ENCODE data around the gene DGKQ.

DGKQ gene

DNA sequence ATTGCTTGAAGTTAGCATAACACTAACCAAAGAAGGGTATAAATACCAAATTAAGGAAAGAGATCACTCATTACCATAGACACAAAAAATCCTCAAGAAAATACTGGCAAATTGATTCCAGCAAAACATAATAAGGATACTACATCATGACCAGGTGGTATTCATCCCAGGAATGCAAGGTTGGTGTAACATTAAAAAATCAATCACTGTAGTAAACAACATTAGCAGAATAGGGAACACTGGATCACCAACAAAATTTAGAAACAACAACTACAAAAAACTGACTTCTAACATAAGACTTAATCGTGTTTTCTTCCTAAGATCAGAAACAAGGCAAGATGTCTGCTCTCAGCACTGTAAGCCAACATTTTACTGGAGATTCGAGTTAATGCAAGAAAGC, 55.4 kb downstream of the DGKQ start:
- no peak for TF ChIP-seq POLR2A (IDR thresholded peaks at IDR 0.05; ENCODE audit: low read depth, low read length)
- no peak for FAIRE-seq
- DNase-seq (ENCODE audit: insufficient read length, low spot score), result no peak

DNA sequence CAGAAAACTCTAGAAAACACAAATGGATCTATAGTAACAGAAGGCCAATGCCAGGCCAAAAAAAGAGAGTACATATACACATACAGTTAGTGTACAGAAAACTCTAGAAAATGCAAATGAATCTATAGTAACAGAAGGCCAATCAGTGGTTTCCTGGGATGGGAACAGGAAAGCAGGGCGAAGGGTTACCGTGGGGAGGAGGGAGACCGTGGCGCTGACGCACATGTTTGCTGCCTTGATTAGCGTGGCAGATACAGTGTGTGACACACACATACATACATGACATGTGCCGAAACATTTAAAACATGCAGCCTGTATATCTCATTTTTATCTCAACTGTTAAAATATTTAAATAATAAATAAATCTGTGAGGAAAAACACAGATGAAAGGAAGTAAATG, 55.9 kb downstream of the DGKQ start:
- FAIRE-seq (no peak), DNase-seq (ENCODE audit: insufficient read length, low spot score) (no peak)
- TF ChIP-seq POLR2A (IDR thresholded peaks at IDR 0.05; ENCODE audit: low read depth, low read length), result no peak

DNA sequence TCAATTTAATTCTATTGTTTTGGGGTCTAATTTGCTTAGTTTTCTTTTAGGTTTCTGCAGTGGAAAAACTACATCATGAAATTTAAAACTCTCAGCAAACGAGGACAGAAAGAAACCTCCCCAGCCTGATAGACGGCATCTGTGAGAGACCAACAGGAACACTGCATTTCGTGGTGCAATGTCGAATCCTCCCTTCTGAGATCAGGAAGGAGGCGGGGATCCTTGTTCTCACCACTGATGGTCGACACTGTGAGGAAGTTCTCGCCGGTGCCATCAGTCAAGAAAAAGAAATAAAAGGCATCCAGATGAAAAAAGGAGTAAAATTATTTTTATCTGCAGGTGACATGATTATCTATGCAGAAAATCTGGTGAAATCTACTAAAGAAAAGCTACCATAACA, 57.8 kb downstream of the DGKQ start:
- DNase-seq (ENCODE audit: insufficient read length, low spot score) (no peak), FAIRE-seq (no peak)
- TF ChIP-seq POLR2A (IDR thresholded peaks at IDR 0.05; ENCODE audit: low read depth, low read length), result no peak

DNA sequence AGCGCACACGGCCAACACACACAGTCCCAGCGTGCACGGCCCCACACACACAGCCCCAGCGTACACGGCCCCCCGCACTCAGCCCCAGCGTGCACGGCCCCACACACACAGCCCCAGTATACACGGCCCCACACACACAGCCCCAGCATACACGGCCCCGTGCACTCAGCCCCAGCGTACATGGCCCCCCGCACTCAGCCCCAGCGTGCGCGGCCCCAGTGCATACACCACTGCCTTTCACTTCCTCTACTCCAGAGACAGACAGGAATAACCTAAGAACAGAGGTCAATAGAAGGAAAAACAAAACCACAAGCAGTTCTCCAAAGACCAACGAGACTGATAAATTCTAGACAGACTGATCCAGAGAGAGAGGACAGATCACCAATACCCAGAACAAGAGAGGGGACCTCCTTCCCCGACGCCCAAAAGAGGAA, 58.3 kb downstream of the DGKQ start:
- no peak for TF ChIP-seq POLR2A (IDR thresholded peaks at IDR 0.05; ENCODE audit: low read depth, low read length)
- DNase-seq (ENCODE audit: insufficient read length, low spot score) (no peak), FAIRE-seq (no peak)

DNA sequence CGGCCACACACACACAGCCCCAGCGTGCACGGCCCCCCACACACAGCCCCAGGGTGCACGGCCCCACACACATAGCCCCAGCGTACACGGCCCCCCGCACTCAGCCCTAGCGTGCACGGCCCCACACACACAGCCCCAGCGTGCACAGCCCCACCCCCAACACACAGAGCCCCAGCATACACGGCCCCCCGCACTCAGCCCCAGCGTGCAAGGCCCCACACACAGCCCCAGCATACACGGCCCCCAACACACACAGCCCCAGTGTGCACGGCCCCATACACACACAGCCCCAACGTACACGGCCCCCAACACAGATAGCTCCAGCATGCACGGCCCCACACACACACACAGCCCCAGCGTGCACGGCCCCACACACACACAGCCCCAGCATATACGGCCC, 58.8 kb downstream of the DGKQ start:
- no peak for TF ChIP-seq POLR2A (IDR thresholded peaks at IDR 0.05; ENCODE audit: low read depth, low read length)
- no peak for DNase-seq (ENCODE audit: insufficient read length, low spot score)
- FAIRE-seq, result no peak

DNA sequence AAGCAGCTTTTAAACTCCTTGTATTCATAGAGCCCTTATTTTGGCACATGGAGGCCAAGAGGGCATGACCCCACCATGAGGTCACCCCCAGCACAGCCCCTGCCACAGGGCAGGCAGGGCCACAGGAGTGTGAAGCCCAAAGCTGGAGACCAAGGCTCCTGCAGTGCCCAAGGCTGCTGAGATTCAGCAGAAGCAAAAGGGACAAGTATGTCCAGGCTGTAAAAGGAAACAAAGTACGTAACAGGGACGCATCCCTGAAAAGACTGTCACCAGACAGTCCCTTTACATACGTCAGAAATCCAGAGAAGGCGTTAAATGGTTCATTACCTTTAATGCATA, 60.1 kb downstream of the DGKQ start:
- no peak for FAIRE-seq
- DNase-seq (ENCODE audit: insufficient read length, low spot score), result no peak
- TF ChIP-seq POLR2A (IDR thresholded peaks at IDR 0.05; ENCODE audit: low read depth, low read length), result no peak

DNA sequence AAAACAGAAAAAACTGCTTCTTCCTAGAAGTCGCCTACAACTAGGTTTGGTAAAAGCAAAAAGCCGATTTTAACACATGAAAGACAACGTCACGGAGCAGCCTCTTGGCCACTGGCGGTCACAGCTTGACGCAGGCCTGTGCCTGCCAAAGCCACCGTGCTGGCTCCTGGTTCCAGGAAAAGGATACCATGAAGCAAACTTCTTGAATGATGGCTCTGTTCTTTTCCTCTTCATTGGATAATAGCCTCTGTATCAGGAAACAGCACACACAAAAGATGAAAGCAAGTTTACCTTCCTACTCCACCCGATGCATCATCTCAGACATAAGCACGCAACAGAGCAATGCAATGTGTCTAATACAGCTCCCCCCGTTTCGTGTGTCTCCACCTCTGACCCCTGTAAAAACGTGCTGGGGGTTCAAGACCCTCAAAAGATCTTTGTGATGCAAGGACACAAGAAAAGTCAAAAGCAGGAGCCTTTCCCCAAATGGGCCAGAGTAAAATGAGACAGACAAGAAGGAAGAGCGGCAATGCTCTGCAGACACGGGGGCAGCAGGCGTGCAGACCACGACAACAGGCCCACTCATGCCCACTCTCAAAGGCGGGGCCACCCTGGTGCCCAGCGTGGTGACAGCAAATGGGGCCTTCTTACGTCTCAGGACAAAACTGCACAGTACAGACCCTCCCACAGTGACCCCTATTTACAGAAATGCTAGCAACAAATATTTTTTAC, 60.7 kb downstream of the DGKQ start:
- FAIRE-seq, result no peak
- no peak for DNase-seq (ENCODE audit: insufficient read length, low spot score)
- TF ChIP-seq POLR2A (IDR thresholded peaks at IDR 0.05; ENCODE audit: low read depth, low read length), result no peak

DNA sequence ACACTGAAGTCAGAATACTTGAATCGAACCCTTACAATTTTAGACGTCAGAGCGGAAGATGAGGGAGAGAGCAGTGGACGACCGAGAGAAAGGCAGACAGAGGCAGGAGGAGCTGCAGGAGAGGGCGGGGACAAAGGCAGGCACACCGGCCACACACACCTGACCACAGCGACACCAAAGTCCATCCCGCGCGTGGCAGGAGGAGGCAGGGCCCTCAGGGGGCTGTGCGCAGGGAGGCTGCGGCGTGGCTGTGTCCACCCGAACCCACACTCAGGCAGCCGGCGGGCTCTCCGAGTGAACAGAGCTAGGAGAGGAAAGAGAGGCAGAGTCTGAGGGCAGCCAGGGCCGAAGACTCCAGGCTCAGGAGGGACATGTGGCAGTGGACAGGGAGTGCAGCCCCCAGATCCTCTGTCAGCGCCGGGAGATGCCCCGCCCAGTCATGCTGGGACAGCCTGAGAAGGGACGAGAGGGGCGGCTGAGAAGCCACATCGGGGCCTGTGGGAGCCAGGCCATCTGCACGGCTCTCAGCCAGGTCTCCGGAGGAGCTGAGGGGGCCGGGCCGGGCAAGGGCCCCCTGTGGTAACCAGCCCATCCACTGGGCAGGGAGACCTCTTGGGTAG, 61.4 kb downstream of the DGKQ start:
- no peak for TF ChIP-seq POLR2A (IDR thresholded peaks at IDR 0.05; ENCODE audit: low read depth, low read length)
- no peak for DNase-seq (ENCODE audit: insufficient read length, low spot score)
- FAIRE-seq, result no peak

DNA sequence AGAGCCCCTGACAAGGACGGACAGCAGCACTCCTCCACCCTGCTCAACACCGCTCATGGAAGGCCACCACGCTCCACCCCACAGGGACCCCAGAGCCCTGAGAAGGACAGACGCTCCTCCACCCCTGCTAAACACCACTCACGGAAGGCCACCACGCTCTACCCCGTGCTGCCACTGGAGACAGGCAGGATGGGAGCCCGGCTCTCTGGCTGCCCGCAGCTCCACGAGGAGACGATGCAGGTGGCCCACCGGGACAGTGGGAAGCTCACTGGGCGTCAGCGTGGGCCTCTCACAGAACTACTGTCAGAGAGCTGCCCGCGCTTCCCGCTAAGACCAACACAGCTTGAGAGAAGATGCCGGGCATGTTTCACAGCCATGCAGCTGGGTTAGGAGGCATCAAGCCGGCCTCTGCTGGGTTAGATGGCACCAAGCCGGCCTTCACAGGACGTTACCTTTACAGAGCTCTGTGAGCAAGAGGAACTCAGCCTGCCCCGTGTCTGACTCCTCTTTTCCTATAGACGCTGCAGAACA, 62.1 kb downstream of the DGKQ start:
- TF ChIP-seq POLR2A (IDR thresholded peaks at IDR 0.05; ENCODE audit: low read depth, low read length), result no peak
- FAIRE-seq (no peak), DNase-seq (ENCODE audit: insufficient read length, low spot score) (no peak)

DNA sequence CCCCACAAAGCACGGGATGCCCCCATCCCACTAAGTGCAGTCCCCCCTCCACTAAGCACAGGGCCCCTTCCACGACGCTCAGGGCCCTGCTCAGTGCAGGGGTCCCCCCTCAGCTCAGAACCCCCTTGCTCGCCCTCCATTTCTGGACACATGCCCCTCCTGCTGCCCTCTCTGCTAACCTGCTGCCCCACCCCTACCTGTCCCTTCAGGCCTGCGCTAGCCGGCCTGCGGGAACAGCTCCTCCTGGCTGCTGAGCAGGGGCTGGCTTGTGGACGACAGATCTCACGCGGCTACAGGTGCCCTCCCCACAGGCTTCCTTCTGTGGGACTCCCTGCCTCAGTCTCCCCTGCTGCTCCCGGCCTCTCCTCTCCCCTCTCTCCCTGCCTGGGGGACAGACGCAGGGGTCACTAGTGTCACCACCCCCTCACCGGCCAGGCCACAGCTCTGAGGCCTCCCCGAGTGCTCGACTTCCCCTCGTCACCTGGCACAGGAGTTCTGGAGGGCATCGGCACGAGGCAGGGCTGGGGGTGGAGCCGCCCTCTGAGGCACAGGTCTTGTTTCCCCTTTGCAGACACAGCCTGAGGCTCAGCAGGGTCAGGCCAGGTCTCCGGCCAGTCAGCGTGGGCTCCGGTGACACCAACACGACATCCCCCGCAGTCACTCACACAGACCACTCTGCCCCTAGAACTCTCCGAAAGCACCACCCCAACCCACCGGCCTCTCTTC, 62.8 kb downstream of the DGKQ start:
- FAIRE-seq (no peak), DNase-seq (ENCODE audit: insufficient read length, low spot score) (no peak)
- no peak for TF ChIP-seq POLR2A (IDR thresholded peaks at IDR 0.05; ENCODE audit: low read depth, low read length)

DNA sequence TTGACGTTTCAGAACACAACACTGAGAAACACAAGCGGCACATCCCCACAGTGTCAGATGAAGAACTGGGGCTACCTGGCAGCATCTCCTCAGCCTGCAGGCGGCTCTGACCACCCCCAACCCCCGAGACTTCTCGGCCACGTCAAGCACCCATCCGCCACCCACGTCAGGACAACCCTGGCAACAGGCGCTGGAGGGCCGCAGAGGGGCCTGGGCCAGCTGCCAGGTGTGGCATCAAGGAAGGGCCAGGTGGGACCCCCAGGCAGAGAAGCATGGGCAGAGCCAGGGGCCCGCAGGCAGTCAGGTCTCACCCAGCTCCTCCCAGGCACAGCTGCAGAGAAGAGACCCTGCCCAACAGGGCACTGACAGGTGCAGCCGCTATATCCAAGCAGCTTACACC, 63.5 kb downstream of the DGKQ start:
- DNase-seq (ENCODE audit: insufficient read length, low spot score) (no peak), FAIRE-seq (no peak)
- TF ChIP-seq POLR2A (IDR thresholded peaks at IDR 0.05; ENCODE audit: low read depth, low read length), result no peak

DNA sequence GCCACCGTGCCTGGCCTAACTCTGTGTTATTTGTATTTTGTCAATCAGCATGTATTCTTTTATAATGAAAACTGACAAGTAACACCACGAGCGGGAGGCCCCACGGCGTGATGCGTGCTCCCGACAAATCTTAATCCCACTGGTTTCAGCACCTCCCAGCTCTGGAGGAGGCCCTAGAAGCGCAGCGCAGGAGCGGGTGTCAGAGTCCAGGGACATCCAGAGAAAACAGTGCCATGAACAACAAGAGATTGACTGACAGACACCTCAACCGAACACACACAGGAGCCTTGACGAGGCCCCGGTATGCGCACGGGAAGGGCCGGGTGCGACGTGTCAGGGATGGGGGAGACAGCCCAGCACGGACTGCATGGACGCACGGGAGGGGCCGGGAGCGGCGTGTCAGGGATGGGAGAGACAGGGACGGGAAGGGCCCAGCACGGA, 64.2 kb downstream of the DGKQ start:
- DNase-seq (ENCODE audit: insufficient read length, low spot score), result no peak
- no peak for TF ChIP-seq POLR2A (IDR thresholded peaks at IDR 0.05; ENCODE audit: low read depth, low read length)
- FAIRE-seq, result no peak
